GM12864 (cell line): ENCODE data around the gene ZNF532.

Experiments used
- DNase-seq: peaks from one replicate; pipeline ENCODE4 v3.0.0-alpha.2; 2011; ENCODE audit warnings: low read depth
- H3K4me3 ChIP-seq: 2 replicates; pipeline ENCODE4 v1.5.1; 2011; ENCODE audit warnings: mild to moderate bottlenecking, low read depth, low read length, control low read depth
- CTCF ChIP-seq: IDR thresholded peaks from 2 replicates; pipeline ENCODE4 v1.5.1; 2011; ENCODE audit warnings: low read depth, mild to moderate bottlenecking, moderate library complexity, low read length, control low read depth, inconsistent platforms; ENCODE audit errors: missing control alignments

Gene ZNF532

GRCh38 chr18:58862851-58863538 lies 1.7 kb upstream of the ZNF532 start:
- no peak for TF ChIP-seq CTCF
- DNase-seq: no peak
- peak overlapping the region; percentile 36 for H3K4me3 ChIP-seq

- no peak for TF ChIP-seq CTCF
- H3K4me3 ChIP-seq: peak overlapping the region; percentile 19; the same call in 1 of the 2 replicates
- DNase-seq: no peak
Observed at GRCh38 chr18:58863539-58864145, 1.0 kb upstream of the ZNF532 start.

GRCh38 chr18:58865033-58865590 lies 435 bp downstream of the ZNF532 start:
- no peak for TF ChIP-seq CTCF
- DNase-seq: no peak
- no peak overlapping the region for H3K4me3 ChIP-seq

GRCh38 chr18:58865701-58866065 lies 1.0 kb downstream of the ZNF532 start:
- no peak for TF ChIP-seq CTCF
- no peak for DNase-seq
- H3K4me3 ChIP-seq: no peak overlapping the region

GRCh38 chr18:58866066-58866772 lies 1.5 kb downstream of the ZNF532 start:
- no peak for DNase-seq
- no peak for TF ChIP-seq CTCF
- no peak overlapping the region for H3K4me3 ChIP-seq

- TF ChIP-seq CTCF: no peak
- no peak for DNase-seq
- H3K4me3 ChIP-seq: no peak overlapping the region
Observed at GRCh38 chr18:58866773-58867150, 2.1 kb downstream of the ZNF532 start.
